ENCODE data around the gene TMBIM1. TPM values are rescaled to one million over a fixed set of nuclear protein-coding genes. Genes with fewer than 3 reads are reported as not detected.

TMBIM1 gene, protein sequence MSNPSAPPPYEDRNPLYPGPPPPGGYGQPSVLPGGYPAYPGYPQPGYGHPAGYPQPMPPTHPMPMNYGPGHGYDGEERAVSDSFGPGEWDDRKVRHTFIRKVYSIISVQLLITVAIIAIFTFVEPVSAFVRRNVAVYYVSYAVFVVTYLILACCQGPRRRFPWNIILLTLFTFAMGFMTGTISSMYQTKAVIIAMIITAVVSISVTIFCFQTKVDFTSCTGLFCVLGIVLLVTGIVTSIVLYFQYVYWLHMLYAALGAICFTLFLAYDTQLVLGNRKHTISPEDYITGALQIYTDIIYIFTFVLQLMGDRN
- 100 to 1,000 TPM; 209 to 266 TPM for total RNA-seq

DNA sequence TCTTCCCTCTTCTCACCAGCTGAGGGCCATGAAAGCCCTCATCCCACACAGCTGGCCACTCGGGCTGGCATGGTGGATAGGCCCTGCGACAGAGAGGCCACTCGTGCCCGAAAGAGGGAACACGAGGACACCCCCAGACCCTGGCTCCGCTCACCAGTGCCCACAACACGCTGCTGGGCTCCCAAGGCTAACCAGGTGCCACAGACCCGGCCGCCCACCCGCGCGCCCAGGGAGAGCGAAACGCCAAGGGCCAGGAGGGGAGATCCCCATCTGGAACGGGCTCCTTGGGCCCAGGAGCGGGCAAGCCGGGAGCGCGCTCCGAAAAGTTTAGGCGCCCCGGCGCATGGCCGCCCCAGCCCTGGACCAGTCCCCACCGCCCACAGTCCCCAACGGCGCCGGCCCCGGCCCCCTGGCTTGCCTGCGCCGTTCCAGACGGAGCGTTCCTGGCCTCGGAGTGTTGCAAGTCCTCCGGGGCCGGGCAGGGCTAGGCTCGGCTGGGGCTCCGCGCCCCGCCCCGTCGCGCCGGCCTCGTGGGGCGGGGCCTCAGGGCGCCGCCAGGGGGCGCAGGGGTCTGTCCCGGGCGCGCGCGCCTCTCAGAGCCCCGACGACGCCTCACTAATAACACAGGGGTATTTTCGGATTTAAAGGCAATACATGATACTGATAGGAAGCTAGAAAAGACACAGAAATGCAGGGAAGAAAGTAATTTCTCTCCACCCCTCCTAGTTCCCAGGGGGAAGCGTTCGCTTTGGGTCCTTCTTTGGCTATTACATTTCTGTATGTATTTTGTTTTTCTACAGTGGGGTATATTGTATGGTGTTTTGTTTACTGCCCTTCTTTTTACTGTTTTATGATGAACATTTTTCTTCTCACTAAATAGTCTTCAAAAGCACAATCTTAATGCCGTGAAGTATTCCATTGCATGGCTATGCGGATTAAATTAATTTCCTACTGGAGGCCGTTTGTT lies at the start of gene TMBIM1:
Gene TMBIM1 (minus strand): TSS at position 456 of the 967 bp plus-strand sequence. CDS start 10,362 bp downstream, outside the sequence.

DNA sequence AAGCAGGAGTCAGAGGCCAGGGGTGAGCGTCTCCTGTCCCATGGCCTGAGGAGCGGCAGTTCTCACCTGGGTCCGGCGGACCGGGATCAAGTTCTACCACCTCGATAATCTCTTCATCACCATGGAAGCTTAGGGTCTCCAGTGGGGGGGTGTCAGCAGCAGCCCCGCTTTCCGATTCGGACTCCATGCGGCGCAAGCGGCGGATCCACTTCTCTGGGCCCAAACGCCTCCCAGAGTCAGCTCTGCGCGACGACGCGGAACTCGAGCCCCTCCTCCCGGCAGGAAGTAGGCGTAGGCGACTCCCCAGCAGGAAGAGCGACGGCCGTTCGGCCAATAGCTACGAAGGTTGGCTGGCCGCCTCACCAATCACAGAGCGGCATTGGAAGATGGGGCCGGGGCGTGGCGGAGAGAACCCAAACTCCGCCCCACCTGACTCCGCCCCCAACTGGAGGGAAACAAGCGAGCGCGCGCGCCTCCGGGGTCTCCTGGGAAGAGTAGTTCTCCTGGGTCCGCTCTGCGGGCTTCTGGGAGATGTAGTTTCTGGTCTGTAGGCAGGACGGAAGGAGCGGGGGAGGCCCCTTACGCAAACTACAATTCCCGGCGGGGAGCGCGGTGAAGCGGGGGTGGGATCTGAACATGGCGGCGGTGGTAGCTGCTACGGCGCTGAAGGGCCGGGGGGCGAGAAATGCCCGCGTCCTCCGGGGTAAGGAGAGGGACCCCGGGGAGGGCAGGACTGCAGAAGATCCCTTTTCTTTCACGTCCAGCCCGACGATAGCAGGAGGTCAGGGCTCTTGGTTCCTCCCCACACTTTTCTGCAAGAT lies 22.2 kb downstream of the TMBIM1 start, which contains the start of the genes AAMP and PNKD:
Gene AAMP (minus strand): TSS at position 238 of the 821 bp plus-strand sequence. CDS start 51 bp downstream, at position 187.
Gene PNKD (plus strand): TSS at position 620 of the 821 bp plus-strand sequence. CDS start 17 bp downstream, at position 637.

DNA sequence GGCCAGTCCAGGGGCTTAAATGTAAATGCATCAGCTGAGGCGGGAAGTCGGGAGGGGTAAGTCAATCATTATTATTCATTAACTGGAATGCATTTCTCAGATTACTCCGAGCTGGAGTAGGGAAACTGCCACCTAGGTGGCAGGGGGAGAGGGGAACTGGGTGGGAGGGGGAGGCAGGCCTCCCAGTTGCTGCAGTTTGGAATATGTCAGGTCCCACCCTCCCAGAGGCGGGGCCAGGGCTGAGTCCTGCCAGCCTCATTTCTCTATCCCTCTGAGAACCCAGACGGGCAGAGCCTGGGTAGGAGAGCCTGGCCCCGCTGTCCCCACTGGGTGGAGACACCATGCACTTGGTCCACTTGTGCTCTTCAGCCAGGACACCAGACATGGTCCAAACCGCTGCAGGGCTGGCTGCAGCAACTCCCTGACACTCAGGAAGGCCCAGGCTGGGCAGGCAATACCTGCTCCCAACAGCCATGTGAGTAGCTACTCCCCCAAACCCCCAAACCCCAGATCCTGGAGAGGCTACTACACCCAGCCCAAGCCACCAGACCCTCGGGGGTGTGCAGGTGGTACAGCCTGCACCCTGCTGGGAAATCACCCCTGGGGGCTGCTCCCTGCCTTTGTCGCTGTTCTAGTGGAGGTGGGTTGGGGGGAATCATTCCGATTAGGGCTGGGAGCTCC lies 31.4 kb downstream of the TMBIM1 start, which contains the start of gene GPBAR1:
Gene GPBAR1 (plus strand): TSS at position 274 of the 681 bp plus-strand sequence. CDS start 1,710 bp downstream, outside the sequence.

Small RNAs within 50 kb of the gene (small RNA-seq; reads per million reads assigned to genes)
- gene MIR6810 = 0 reads per million in 2 donors

Other genes with a start within 250 kb of the TMBIM1 start
- gene RUFY4, start 223.2 kb downstream of the TMBIM1 start, total RNA-seq = not detected
- not detected for gene CXCR2, start 166.5 kb downstream of the TMBIM1 start, total RNA-seq
- gene CXCR1, start 125.5 kb downstream of the TMBIM1 start, total RNA-seq = not detected
- 100 to 1,000 TPM; 233 to 312 TPM for gene ARPC2, start 75.3 kb downstream of the TMBIM1 start, total RNA-seq
- gene GPBAR1, start 31.5 kb downstream of the TMBIM1 start, total RNA-seq = under 1 TPM in 1 of 2 donors, not detected in 1; under 0.01 TPM
- gene AAMP, start 22.4 kb downstream of the TMBIM1 start, total RNA-seq = 100 to 1,000 TPM in 1 of 2 donors, 10 to 100 TPM in 1; 85.0 to 131 TPM
- 10 to 100 TPM; 38.3 to 42.3 TPM for gene PNKD, start 22.0 kb downstream of the TMBIM1 start, total RNA-seq
- under 1 TPM in 1 of 2 donors, not detected in 1; 0.33 TPM for gene CATIP, start 64.4 kb upstream of the TMBIM1 start, total RNA-seq
- under 1 TPM; under 0.01 to 0.34 TPM for gene SLC11A1, start 89.8 kb upstream of the TMBIM1 start, total RNA-seq
- gene CTDSP1, start 107.4 kb upstream of the TMBIM1 start, total RNA-seq = 10 to 100 TPM; 26.6 to 27.9 TPM
- gene VIL1, start 126.6 kb upstream of the TMBIM1 start, total RNA-seq = not detected